ENCODE measurements around the gene CYP4F8.
"Not testable (repeated sequence)": the region's sequence is repeated elsewhere in the genome, so short reads cannot be mapped to it uniquely, and the experiment has no call there.

The CYP4F8 gene

DNA sequence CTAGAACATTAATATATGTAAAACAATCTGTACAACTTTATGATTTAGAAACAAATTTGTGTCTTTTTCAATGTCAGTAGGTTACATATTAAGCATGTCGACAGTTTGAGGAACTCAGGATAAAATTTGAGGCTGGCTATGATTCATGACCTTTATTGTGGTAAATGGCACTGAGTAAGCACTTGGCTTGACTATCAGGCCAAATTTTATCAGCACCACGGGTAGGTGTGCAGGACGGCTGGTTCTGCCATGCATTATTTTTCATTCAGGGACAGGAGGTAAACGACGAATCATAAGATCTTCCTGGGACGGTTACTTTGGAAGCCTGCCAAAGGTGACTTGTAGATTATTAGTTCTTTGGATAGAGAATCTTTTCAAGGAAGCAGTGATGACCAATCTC lies 19.9 kb upstream of the CYP4F8 start:
- no peak for DNase-seq (ENCODE audit: insufficient read length, low spot score)
- no peak for FAIRE-seq
- TF ChIP-seq POLR2A (IDR thresholded peaks at IDR 0.05; ENCODE audit: low read depth, low read length), result no peak

DNA sequence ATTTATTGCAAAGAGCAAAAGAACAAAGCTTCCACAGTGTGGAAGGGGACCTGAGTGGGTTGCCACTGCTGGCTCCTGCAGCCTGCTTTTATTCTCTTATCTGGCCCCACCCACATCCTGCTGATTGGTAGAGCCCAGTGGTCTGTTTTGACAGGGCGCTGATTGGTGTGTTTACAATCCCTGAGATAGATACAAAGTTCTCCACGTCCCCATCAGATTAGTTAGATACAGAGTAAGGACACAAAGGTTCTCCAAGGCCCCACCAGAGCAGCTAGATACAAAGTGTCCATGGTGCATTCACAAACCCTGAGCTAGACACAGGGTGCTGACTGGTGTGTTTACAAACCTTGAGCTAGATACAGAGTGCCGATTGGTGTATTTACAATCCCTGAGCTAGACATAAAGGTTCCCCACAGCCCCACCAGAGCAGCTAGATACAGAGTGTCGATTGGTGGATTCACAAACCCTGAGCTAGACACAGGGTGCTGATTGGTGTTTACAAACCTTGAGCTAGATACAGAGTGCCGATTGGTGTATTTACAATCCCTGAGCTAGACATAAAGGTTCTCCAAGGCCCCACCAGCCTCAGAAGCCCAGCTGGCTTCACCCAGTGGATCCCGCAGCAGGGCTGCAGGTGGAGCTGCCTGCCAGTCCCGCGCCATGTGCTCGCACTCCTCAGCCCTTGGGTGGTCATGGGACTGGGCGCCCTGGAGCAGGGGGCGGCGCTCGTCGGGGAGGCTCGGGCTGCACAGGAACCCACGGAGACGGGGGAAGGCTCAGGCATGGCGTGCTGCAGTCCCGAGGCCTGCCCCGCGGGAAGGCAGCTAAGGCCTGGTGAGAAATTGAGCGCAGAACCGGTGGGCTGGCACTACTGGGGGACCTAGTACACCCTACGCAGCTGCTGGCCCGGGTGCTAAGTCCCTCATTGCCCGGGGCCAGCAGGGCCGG lies 6.8 kb upstream of the CYP4F8 start:
- DNase-seq (ENCODE audit: insufficient read length, low spot score); FAIRE-seq: not testable (repeated sequence)

DNA sequence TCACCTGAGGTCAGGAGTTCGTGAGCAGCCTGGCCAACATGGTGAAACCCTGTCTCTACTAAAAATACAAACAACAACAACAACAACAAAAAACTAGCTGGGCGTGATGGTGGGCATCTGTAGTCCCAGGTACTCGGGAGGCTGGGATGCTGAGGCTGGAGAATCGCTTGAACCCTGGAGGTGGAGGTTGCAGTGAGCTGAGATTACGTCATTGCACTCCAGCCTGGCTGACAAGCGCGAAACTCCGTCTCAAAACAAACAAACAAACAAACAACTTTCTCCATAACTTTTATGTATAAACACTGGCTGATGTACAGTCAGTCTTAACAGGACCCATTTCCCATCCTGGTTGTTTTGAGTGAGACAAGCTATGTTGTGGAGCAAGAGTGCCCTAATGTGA lies 5.8 kb upstream of the CYP4F8 start:
- FAIRE-seq (no peak), DNase-seq (ENCODE audit: insufficient read length, low spot score) (no peak)
- no peak for TF ChIP-seq POLR2A (IDR thresholded peaks at IDR 0.05; ENCODE audit: low read depth, low read length)

DNA sequence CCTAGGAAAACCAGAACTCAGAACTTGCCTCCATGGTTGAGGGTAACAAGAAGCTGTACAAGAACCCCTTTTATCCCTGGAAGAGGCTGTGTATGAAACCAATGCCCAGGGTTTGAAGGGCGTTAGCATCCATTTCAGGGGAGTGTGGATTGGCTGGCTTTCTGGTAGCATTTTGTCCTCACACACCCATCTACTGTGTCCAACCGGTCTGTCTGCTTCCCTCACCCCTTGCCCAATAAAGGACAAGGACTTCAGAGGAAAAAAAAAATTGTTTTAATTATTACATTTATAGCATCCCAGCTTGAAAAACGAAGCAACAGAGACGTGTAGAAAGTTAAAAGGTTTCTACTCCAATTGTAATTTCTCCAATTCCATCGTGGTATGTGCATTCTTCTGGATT lies 2.7 kb upstream of the CYP4F8 start:
- no peak for TF ChIP-seq POLR2A (IDR thresholded peaks at IDR 0.05; ENCODE audit: low read depth, low read length)
- DNase-seq (ENCODE audit: insufficient read length, low spot score) (no peak), FAIRE-seq (no peak)

DNA sequence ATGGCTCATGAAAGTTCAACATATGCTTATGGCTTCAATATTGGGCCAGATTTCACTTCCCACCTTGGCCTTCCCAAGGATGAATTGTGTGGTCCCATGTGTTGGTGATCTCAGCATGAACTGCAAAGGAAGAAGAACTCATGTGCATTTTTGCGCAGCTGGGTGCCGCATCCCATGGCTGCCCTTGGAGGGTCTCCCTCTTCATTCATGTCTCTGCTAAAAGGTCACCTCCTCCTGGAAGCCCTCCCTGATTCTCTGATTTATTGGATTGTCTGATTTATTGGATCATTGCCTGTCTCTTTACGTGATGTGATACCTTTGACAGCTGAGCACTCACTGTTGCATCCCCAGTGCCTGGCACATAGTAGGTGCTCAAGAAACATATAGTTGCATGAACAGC lies 1.7 kb upstream of the CYP4F8 start:
- DNase-seq (ENCODE audit: insufficient read length, low spot score) (no peak), FAIRE-seq (no peak)
- TF ChIP-seq POLR2A (IDR thresholded peaks at IDR 0.05; ENCODE audit: low read depth, low read length), result no peak

- no peak for DNase-seq (ENCODE audit: insufficient read length, low spot score)
- no peak for FAIRE-seq
- TF ChIP-seq POLR2A (IDR thresholded peaks at IDR 0.05; ENCODE audit: low read depth, low read length), result no peak
Observed at GRCh38 chr19:15615526-15615925, 508 bp downstream of the CYP4F8 start.

DNA sequence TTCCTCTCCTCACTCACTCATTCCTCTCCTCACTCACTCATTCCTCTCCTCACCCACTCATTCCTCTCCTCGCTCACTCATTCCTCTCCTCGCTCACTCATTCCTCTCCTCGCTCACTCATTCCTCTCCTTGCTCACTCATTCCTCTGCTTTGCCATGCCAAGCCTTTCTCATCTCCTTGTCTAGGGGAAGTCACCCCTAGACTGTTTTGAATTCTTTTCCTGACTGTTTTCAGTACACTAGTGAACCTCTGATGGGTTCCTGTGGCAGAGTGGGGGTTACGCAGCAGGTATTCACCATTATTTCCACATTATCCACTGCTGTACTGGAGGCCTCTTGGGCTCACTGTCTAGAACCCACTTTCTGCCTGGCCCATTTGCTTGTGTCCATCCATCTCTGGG lies 1.2 kb downstream of the CYP4F8 start:
- TF ChIP-seq POLR2A (IDR thresholded peaks at IDR 0.05; ENCODE audit: low read depth, low read length), result no peak
- DNase-seq (ENCODE audit: insufficient read length, low spot score), result no peak
- FAIRE-seq, result no peak

- no peak for DNase-seq (ENCODE audit: insufficient read length, low spot score)
- no peak for FAIRE-seq
- no peak for TF ChIP-seq POLR2A (IDR thresholded peaks at IDR 0.05; ENCODE audit: low read depth, low read length)
Observed at GRCh38 chr19:15616627-15617270, 1.7 kb downstream of the CYP4F8 start.

DNA sequence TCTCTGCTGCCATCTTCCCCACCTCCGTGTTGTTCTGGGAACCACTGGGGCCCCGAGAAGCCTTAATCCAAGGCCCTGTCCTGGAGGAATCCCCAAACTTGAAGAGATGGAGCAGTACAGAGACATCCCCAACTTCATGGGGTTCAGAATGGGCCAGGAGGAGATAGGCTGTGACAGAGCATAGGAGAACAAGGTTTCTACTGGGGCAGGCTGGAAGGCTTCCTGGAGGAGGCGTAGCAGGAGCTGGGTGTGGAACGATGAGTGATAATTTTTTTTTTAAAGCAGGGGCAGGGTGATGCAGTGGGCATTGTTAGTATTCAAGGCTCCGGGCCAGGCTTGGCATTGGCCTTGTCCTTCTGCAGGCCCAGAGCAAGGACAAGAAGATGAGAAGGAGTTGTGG lies 3.3 kb downstream of the CYP4F8 start:
- DNase-seq (ENCODE audit: insufficient read length, low spot score), result no peak
- no peak for FAIRE-seq
- no peak for TF ChIP-seq POLR2A (IDR thresholded peaks at IDR 0.05; ENCODE audit: low read depth, low read length)

GRCh38 chr19:15621801-15622200 lies 6.8 kb downstream of the CYP4F8 start:
- FAIRE-seq (no peak), DNase-seq (ENCODE audit: insufficient read length, low spot score) (no peak)
- no peak for TF ChIP-seq POLR2A (IDR thresholded peaks at IDR 0.05; ENCODE audit: low read depth, low read length)

GRCh38 chr19:15622991-15623390 lies 8.0 kb downstream of the CYP4F8 start:
- FAIRE-seq, result no peak
- TF ChIP-seq POLR2A (IDR thresholded peaks at IDR 0.05; ENCODE audit: low read depth, low read length), result no peak
- no peak for DNase-seq (ENCODE audit: insufficient read length, low spot score)

- DNase-seq (ENCODE audit: insufficient read length, low spot score), result no peak
- no peak for FAIRE-seq
- no peak for TF ChIP-seq POLR2A (IDR thresholded peaks at IDR 0.05; ENCODE audit: low read depth, low read length)
Observed at GRCh38 chr19:15623711-15624318, 8.8 kb downstream of the CYP4F8 start.

DNA sequence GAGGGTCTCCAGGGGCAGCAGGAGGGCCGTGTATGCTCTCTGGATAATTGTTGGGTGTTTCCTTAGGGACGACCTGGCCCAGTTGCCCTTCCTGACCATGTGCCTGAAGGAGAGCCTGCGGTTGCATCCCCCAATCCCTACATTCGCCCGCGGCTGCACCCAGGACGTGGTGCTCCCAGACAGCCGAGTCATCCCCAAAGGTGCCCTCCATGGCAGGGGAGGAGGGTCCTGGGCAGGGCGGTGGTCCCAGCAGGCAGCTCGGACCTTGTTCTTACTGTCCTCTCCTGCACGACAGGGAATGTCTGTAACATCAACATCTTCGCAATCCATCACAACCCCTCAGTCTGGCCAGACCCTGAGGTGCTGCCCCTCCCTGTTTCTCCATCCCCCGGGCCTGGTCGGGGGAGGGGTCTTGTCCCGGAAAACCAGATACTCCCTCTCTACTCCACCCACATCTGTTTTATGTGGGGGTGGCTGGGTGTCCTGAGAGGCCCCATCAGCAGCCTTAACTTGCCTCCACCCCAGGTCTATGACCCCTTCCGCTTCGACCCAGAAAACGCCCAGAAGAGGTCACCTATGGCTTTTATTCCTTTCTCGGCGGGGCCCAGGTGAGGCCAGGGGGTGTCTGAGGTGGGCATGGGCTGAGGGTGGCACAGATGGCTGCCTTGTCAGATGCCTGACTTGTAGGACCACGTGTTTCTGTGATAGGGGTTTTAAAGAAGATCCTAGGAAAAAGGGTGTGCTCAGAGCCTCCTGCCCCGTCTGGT lies 13.4 kb downstream of the CYP4F8 start:
- TF ChIP-seq POLR2A (IDR thresholded peaks at IDR 0.05; ENCODE audit: low read depth, low read length), result no peak
- FAIRE-seq (no peak), DNase-seq (ENCODE audit: insufficient read length, low spot score) (no peak)

Data from H54 (cell line).